Right lobe of liver (tissue), 4 donors: ENCODE results near the gene IL22RA1.

Source experiments
- POLR2A ChIP-seq: fragments of 450-650 bp; IDR thresholded peaks from one replicate; pipeline ENCODE4 v1.6.1; 2017; ENCODE audit warnings: antibody characterized with exemption, mild to moderate bottlenecking
- TF ChIP-seq, protein P1 (sequence below), 4 donors: fragments of 200-600 bp in 3 of 4; fragments of 450-650 bp in 1 of 4; IDR thresholded peaks; one replicate each; pipeline versions ENCODE4 v1.5.1 to v1.8.0; 2016 to 2022; ENCODE audit warnings: antibody characterized with exemption in 4 of 4, mild to moderate bottlenecking in 2 of 4
- donor health status: DM: no; HTN: no; CAD: no.
- donor health status: DM: no; HTN: no; CAD: no.
- donor health status: DM: no; HTN: yes; CAD: no.

DNA sequence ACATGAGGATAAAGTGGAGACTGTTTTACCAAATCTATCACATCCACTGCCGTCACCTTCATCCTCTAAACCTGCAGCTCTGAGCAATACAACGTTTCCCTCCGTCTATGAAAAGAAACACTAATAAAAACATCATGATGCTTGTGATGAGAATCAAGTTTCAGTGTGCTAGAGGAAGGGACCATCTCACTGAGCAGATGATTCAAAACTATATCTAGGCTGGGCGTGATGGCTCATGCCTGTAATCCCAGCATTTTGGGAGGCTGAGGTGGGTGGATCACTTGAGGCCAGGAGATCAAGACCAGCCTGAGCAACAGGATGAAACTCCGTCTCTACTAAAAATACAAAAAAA is 16.3 kb downstream of the IL22RA1 start:
- TF ChIP-seq, protein P1, sequence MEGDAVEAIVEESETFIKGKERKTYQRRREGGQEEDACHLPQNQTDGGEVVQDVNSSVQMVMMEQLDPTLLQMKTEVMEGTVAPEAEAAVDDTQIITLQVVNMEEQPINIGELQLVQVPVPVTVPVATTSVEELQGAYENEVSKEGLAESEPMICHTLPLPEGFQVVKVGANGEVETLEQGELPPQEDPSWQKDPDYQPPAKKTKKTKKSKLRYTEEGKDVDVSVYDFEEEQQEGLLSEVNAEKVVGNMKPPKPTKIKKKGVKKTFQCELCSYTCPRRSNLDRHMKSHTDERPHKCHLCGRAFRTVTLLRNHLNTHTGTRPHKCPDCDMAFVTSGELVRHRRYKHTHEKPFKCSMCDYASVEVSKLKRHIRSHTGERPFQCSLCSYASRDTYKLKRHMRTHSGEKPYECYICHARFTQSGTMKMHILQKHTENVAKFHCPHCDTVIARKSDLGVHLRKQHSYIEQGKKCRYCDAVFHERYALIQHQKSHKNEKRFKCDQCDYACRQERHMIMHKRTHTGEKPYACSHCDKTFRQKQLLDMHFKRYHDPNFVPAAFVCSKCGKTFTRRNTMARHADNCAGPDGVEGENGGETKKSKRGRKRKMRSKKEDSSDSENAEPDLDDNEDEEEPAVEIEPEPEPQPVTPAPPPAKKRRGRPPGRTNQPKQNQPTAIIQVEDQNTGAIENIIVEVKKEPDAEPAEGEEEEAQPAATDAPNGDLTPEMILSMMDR (IDR thresholded peaks at IDR 0.05) = no peak
- no peak for TF ChIP-seq POLR2A
